ENCODE data around the gene ARVCF.

GRCh38 chr22:19995611-19996339 is 20.8 kb downstream of the ARVCF start:
- TF ChIP-seq EZH2phosphoT487 (IDR thresholded peaks at IDR 0.05; ENCODE audit: unreplicated experiment) = no peak
- no peak for TF ChIP-seq CTCF (conservative IDR thresholded peaks at IDR 0.05; ENCODE audit: low read depth in 2 of 2)
- no peak for TF ChIP-seq EZH2 (IDR thresholded peaks at IDR 0.05; ENCODE audit: low read depth, unreplicated experiment)
- no peak for TF ChIP-seq ZNF331 (CRISPR knock-in tag; IDR thresholded peaks at IDR 0.05; ENCODE audit: low read depth)
- no peak for TF ChIP-seq POLR2AphosphoS5 (IDR thresholded peaks at IDR 0.05; ENCODE audit: low read depth)
- TF ChIP-seq CREB1 (CRISPR knock-in tag; IDR thresholded peaks at IDR 0.05; ENCODE audit: low read depth) = no peak
- no peak for TF ChIP-seq STAT1 (IDR thresholded peaks at IDR 0.05; ENCODE audit: unreplicated experiment)
